Measurements from ENCODE around the gene NDFIP1. TPM values are rescaled to one million over a fixed set of nuclear protein-coding genes. Genes with fewer than 3 reads are reported as not detected.

Gene NDFIP1
- total and polyA plus RNA-seq, 2 of the 8 experiments (the other 6 are each of a cell fraction or from before 2014, with no cell fraction given), result 8.8 to 27.1 TPM

DNA sequence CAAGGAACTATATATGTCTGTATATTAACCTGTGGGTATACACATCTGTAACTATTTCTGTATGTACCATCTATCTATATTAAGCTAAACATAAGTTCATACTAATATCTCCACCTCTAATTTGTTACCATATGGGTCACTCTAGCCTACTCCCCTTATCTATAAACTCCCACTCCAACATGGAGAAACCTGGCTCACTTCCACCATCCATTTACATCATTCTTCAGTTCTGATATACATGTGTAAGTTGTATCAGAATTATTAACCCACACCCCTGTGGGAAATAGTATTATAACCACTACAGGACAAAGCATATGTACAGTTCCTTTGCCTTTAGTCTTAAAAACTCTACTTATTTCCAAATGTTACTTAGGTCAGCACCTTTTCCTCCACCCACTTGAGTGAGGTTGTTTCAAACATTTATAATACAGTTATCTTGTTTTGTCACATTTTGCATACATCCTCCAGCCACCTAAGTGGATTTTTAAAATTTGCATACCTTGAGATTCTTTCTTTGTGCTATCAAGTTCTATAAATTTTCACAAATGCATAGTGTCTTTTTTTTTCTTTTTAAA is 10.6 kb downstream of the NDFIP1 start:
- Histone ChIP-seq H3K36me3 (ENCODE audit: control insufficient read depth in 2 of 4, insufficient read depth in 4 of 4, low read length in 3 of 4) (no peaks in the 10 kb centered on the region; a peak in 2 of 8 replicates), H3K9me3 (ENCODE audit: insufficient read depth in 2 of 2, low read depth in 1 of 2, low read length in 1 of 2) (no peaks in the 10 kb centered on the region), H3K9ac (replicated peaks in 1 of 4; ENCODE audit: extremely low read depth in 1 of 4, low read depth in 3 of 4, low read length in 3 of 4) (no peak overlapping the region), H3K79me2 (ENCODE audit: control insufficient read depth in 1 of 2, insufficient read depth in 2 of 2, low read length in 2 of 2) (peaks cover 0 to 57% of the 10 kb centered on the region in 2 experiments; a peak in 2 of 4 replicates), H3K4me2 (ENCODE audit: insufficient read depth in 1 of 2, low read depth in 2 of 2, low read length in 2 of 2) (no peak overlapping the region), H3K4ac (replicated peaks; ENCODE audit: insufficient read length, low read depth, low read length) (no peak overlapping the region), H2AFZ (ENCODE audit: low read length) (no peak overlapping the region), H2BK120ac (replicated peaks; ENCODE audit: low read depth, low read length) (no peak overlapping the region), H3K23ac (ENCODE audit: insufficient read length) (no peak overlapping the region), H2AK5ac (ENCODE audit: low read depth, low read length) (no peak overlapping the region), H2BK15ac (ENCODE audit: low read length) (no peak overlapping the region), H3K14ac (ENCODE audit: insufficient read length) (no peak overlapping the region), H2BK12ac (ENCODE audit: low read depth, low read length) (no peak overlapping the region), H3K4me3 (ENCODE audit: extremely low read depth in 1 of 4, insufficient read depth in 2 of 4, low read depth in 3 of 4, low read length in 4 of 4) (no peak overlapping the region), H3K4me1 (replicated peaks in 1 of 4; ENCODE audit: control insufficient read depth in 3 of 4, insufficient read depth in 4 of 4, low read length in 3 of 4) (no peaks in the 10 kb centered on the region; a peak in 1 of 7 replicates), H3K79me1 (ENCODE audit: low read depth, low read length) (no peaks in the 10 kb centered on the region; the same call in 1 of the 2 replicates), H3K18ac (ENCODE audit: extremely low read depth, low read length) (no peak overlapping the region), H4K8ac (ENCODE audit: extremely low read depth, insufficient read depth, low read length) (no peak overlapping the region), H4K91ac (replicated peaks; ENCODE audit: insufficient read length, low read length) (no peak overlapping the region), H3K27ac (ENCODE audit: low read depth, low read length) (no peak overlapping the region), H3K56ac (replicated peaks; ENCODE audit: insufficient read length, low read depth, low read length) (no peak overlapping the region), H4K5ac (ENCODE audit: insufficient read length, low read depth, low read length) (no peak overlapping the region), H2BK5ac (ENCODE audit: low read depth, low read length) (no peak overlapping the region), H4K20me1 (replicated peaks in 1 of 2; ENCODE audit: control insufficient read depth in 1 of 2, insufficient read depth in 2 of 2, low read length in 2 of 2) (peaks cover 0 to 4% of the 10 kb centered on the region in 2 experiments), H3K23me2 (ENCODE audit: low read depth, low read length) (no peaks in the 10 kb centered on the region), H2BK20ac (ENCODE audit: low read length) (no peak overlapping the region), H3K27me3 (replicated peaks in 1 of 4; ENCODE audit: control insufficient read depth in 3 of 4, extremely low read depth in 1 of 4, insufficient read depth in 3 of 4, low read length in 3 of 4) (no peaks in the 10 kb centered on the region)
- no peak for DNase-seq (ENCODE audit: low read depth in 1 of 2, low spot score in 2 of 2)
- ChIA-PET CTCF (ENCODE audit: partially characterized antibody) (interaction anchor here (0.9 to 1.0 kb wide), 2 partner anchors 105 to 159 kb away, joined by 3 to 4 read pairs; no protein-coding TSS in a partner anchor), POLR2A (ENCODE audit: partially characterized antibody) (no interaction called here)
- no peak for FAIRE-seq
- TF ChIP-seq BACH1 (IDR thresholded peaks at IDR 0.05; ENCODE audit: low read length), result no peak
- TF ChIP-seq CBX8 (IDR thresholded peaks at IDR 0.05; ENCODE audit: borderline replicate concordance, low read depth, low read length), result no peak
- TF ChIP-seq, protein P1, sequence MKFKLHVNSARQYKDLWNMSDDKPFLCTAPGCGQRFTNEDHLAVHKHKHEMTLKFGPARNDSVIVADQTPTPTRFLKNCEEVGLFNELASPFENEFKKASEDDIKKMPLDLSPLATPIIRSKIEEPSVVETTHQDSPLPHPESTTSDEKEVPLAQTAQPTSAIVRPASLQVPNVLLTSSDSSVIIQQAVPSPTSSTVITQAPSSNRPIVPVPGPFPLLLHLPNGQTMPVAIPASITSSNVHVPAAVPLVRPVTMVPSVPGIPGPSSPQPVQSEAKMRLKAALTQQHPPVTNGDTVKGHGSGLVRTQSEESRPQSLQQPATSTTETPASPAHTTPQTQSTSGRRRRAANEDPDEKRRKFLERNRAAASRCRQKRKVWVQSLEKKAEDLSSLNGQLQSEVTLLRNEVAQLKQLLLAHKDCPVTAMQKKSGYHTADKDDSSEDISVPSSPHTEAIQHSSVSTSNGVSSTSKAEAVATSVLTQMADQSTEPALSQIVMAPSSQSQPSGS (IDR thresholded peaks at IDR 0.05; ENCODE audit: low read length), result no peak
- no peak for TF ChIP-seq CEBPB (IDR thresholded peaks at IDR 0.05; ENCODE audit: low read depth, low read length)
- no peak for TF ChIP-seq FOSL1 (IDR thresholded peaks at IDR 0.05; ENCODE audit: insufficient read depth, low read depth, low read length)
- TF ChIP-seq GABPA (IDR thresholded peaks at IDR 0.05; ENCODE audit: borderline replicate concordance, insufficient read depth, low read length), result no peak
